Activated naive CD4-positive, alpha-beta T cell treated with anti-CD3 and anti-CD28 coated beads for 36 hours (primary cell): ENCODE data around the gene OR10AD1. TPM values are rescaled to one million over a fixed set of nuclear protein-coding genes. Genes with fewer than 3 reads are reported as not detected.
"Not testable (repeated sequence)": the region's sequence is repeated elsewhere in the genome, so short reads cannot be mapped to it uniquely, and the experiment has no call there.

Experiments
- CTCF ChIA-PET: fragments of 350-600 bp; sonication (Branson Sonifier 250); formaldehyde crosslinking; loops from one replicate; lab custom pipeline; 2021; ENCODE audit warnings: antibody characterized with exemption; lab: Charles Lee
- DNase-seq: peaks from one replicate; pipeline ENCODE4 v3.0.0-alpha.2; 2020
- H3K27ac Mint-ChIP-seq: one replicate; pipeline ENCODE4 v1.8.0; 2021; ENCODE audit warnings: mild to moderate bottlenecking, mixed read lengths
- H3K27me3 Mint-ChIP-seq: one replicate; pipeline ENCODE4 v1.8.0; 2021; ENCODE audit warnings: low read depth, mixed read lengths
- H3K36me3 Mint-ChIP-seq: one replicate; pipeline ENCODE4 v1.8.0; 2021; ENCODE audit warnings: low read depth, mixed read lengths
- H3K4me1 Mint-ChIP-seq: one replicate; pipeline ENCODE4 v1.8.0; 2021; ENCODE audit warnings: low read depth, mixed read lengths
- H3K4me3 Mint-ChIP-seq: one replicate; pipeline ENCODE4 v1.8.0; 2021; ENCODE audit warnings: mild to moderate bottlenecking, moderate library complexity, mixed read lengths
- H3K9me3 Mint-ChIP-seq: one replicate; pipeline ENCODE4 v1.8.0; 2021; ENCODE audit warnings: mixed read lengths
- intact Hi-C: fragments of 100-400 bp; cut with micrococcal nuclease; formaldehyde crosslinking; loops from one replicate; pipeline ENCODE4 v1.15.1; 2023
- total RNA-seq, 2 experiments: library from RNA; stranded (reverse); gene quantifications; one replicate each; pipeline ENCODE4 v1.2.3, GENCODE V29; 2021

OR10AD1 gene
- total RNA-seq, 2 experiments from 2014 or later = not detected

- H3K27ac Mint-ChIP-seq = peak within 1 kb of the TSS; percentile 96
- H3K4me3 Mint-ChIP-seq = peak within 1 kb of the TSS; percentile 93
- CTCF ChIA-PET = interaction anchor here (0.7 to 2.2 kb wide), 10 partner anchors 9 to 414 kb away, joined by 3 to 7 read pairs (median 4); no protein-coding TSS in a partner anchor
- no peaks in the 10 kb centered on the region for H3K9me3 Mint-ChIP-seq
- peak; percentile 100 for DNase-seq
- H3K27me3 Mint-ChIP-seq = no peaks in the 10 kb centered on the region
- H3K4me1 Mint-ChIP-seq = peaks cover 47% of the 10 kb centered on the region
- peaks cover 2% of the 10 kb centered on the region for H3K36me3 Mint-ChIP-seq
- intact Hi-C loops = loop anchor here (1.0 to 2.0 kb wide), 10 partner anchors 26 to 559 kb away; partner anchors contain the start of genes CCDC184, CCNT1, PFKM and SENP1
Measured at GRCh38 chr12:48157018-48157888, 45.8 kb downstream of the OR10AD1 start, which contains the start of gene ASB8. ASB8 (minus strand) TSS chr12:48157515; CDS start chr12:48153496, 4,019 bp downstream.

GRCh38 chr12:48156652-48157017 lies 46.5 kb downstream of the OR10AD1 start:
- DNase-seq = no peak
- Mint-ChIP-seq H3K27me3 (no peaks in the 10 kb centered on the region), H3K27ac (peak overlapping the region; percentile 96), H3K4me3 (peak overlapping the region; percentile 93), H3K9me3 (no peaks in the 10 kb centered on the region), H3K36me3 (peaks cover 5% of the 10 kb centered on the region), H3K4me1 (peaks cover 53% of the 10 kb centered on the region)
- CTCF ChIA-PET = interaction anchor here (0.7 to 2.2 kb wide), 3 partner anchors 9 to 311 kb away, joined by 3 to 7 read pairs (median 6); no protein-coding TSS in a partner anchor
- intact Hi-C loops = loop anchor here (1.0 to 2.0 kb wide), 10 partner anchors 26 to 560 kb away; partner anchors contain the start of genes CCDC184, CCNT1, PFKM and SENP1

- not testable (repeated sequence) for DNase-seq, H3K27ac Mint-ChIP-seq, H3K27me3 Mint-ChIP-seq, H3K9me3 Mint-ChIP-seq, H3K36me3 Mint-ChIP-seq
- intact Hi-C loops = loop anchor here (2.0 kb wide), 1 partner anchor 27 kb away; the partner anchor contains the start of gene CCDC184
- Mint-ChIP-seq H3K4me1 (peaks cover 50% of the 10 kb centered on the region), H3K4me3 (peak overlapping the region; percentile 93)
- CTCF ChIA-PET = interaction anchor here (0.9 kb wide), 1 partner anchor 33 kb away, joined by 3 read pairs; no protein-coding TSS in a partner anchor
Measured at GRCh38 chr12:48155786-48156185, 47.3 kb downstream of the OR10AD1 start.

Other genes starting within 250 kb of the OR10AD1 start
- 100 to 1,000 TPM; 226 to 247 TPM for gene TMEM106C, start 239.7 kb downstream of the OR10AD1 start, total RNA-seq
- gene COL2A1, start 198.8 kb downstream of the OR10AD1 start, total RNA-seq = not detected
- 10 to 100 TPM; 41.4 to 47.8 TPM for gene SENP1, start 97.2 kb downstream of the OR10AD1 start, total RNA-seq
- 10 to 100 TPM; 68.2 to 71.9 TPM for gene PFKM, start 83.9 kb downstream of the OR10AD1 start, total RNA-seq
- 10 to 100 TPM; 36.7 to 47.9 TPM for gene ASB8, start 45.8 kb downstream of the OR10AD1 start, total RNA-seq
- gene CCDC184, start 19.6 kb downstream of the OR10AD1 start, total RNA-seq = under 1 TPM in 1 of 2 experiments, not detected in 1; 0.14 TPM
- 1 to 10 TPM; 3.5 to 6.0 TPM for gene ZNF641, start 147.6 kb upstream of the OR10AD1 start, total RNA-seq